WTC11 (cell line): Measurements from ENCODE around the gene STK40. TPM values are rescaled to one million over a fixed set of nuclear protein-coding genes. Genes with fewer than 3 reads are reported as not detected.

Experiments used
- ATAC-seq: fragments of 200-7000 bp; cut with Tn5 transposase; 2 replicates; pipeline ENCODE4 v1.10.0; 2021; ENCODE audit warnings: mild to moderate bottlenecking, moderate library complexity
- CTCF ChIA-PET: fragments of 300-600 bp; sonication (Branson Sonifier 250); formaldehyde crosslinking; loops from one replicate; lab custom pipeline; 2021; ENCODE audit warnings: antibody characterized with exemption; lab: Charles Lee
- POLR2A ChIA-PET: fragments of 350-600 bp; sonication (Branson Sonifier 250); formaldehyde crosslinking; loops from one replicate; lab custom pipeline; 2021; ENCODE audit warnings: antibody characterized with exemption; lab: Charles Lee
- DNase-seq: peaks from one replicate; pipeline ENCODE4 v3.0.0; 2021; ENCODE audit warnings: low spot score
- H3K27ac Mint-ChIP-seq: 2 replicates; pipeline ENCODE4 v1.8.0; 2021; ENCODE audit warnings: mixed read lengths
- H3K27me3 Mint-ChIP-seq: 2 replicates; pipeline ENCODE4 v1.8.0; 2021; ENCODE audit warnings: low read depth, mild to moderate bottlenecking, moderate library complexity, mixed read lengths
- H3K36me3 Mint-ChIP-seq: 2 replicates; pipeline ENCODE4 v1.8.0; 2021; ENCODE audit warnings: mixed read lengths
- H3K4me1 Mint-ChIP-seq: 2 replicates; pipeline ENCODE4 v1.8.0; 2022; ENCODE audit warnings: mixed read lengths
- H3K4me3 Mint-ChIP-seq: 2 replicates; pipeline ENCODE4 v1.8.0; 2021; ENCODE audit warnings: mild to moderate bottlenecking, moderate library complexity, mixed read lengths
- H3K9me3 Mint-ChIP-seq: 2 replicates; pipeline ENCODE4 v1.8.0; 2021; ENCODE audit warnings: mixed read lengths
- AR ChIP-seq: fragments of 250-450 bp; sonication (Bioruptor Pico); IDR thresholded peaks from 2 replicates; pipeline ENCODE4 v1.9.0; 2021; ENCODE audit warnings: mild to moderate bottlenecking
- CDX4 ChIP-seq: fragments of 250-450 bp; sonication (Bioruptor Pico); IDR thresholded peaks from 2 replicates; pipeline ENCODE4 v1.9.0; 2021; ENCODE audit warnings: moderate library complexity, mild to moderate bottlenecking, inconsistent platforms, borderline replicate concordance
- CREM ChIP-seq: sonication (generic); formaldehyde crosslinking; IDR thresholded peaks from 2 replicates; pipeline ENCODE4 v1.8.1; 2022; ENCODE audit warnings: mild to moderate bottlenecking, missing genetic modification reagents, moderate library complexity
- ETV6 ChIP-seq: sonication (generic); formaldehyde crosslinking; IDR thresholded peaks from 2 replicates; pipeline ENCODE4 v1.8.1; 2022; ENCODE audit warnings: mild to moderate bottlenecking, missing genetic modification reagents
- FOXK1 ChIP-seq: sonication (generic); formaldehyde crosslinking; IDR thresholded peaks from 2 replicates; pipeline ENCODE4 v1.8.0; 2022; ENCODE audit warnings: mild to moderate bottlenecking, moderate library complexity, missing genetic modification reagents
- GABPB1 ChIP-seq: sonication (generic); formaldehyde crosslinking; IDR thresholded peaks from 2 replicates; pipeline ENCODE4 v1.8.1; 2023; ENCODE audit warnings: mild to moderate bottlenecking, missing genetic modification reagents
- IRF2 ChIP-seq: sonication (generic); formaldehyde crosslinking; IDR thresholded peaks from 2 replicates; pipeline ENCODE4 v1.8.0; 2022; ENCODE audit warnings: low read depth, missing genetic modification reagents, borderline replicate concordance
- RORB ChIP-seq: fragments of 250-450 bp; sonication (Bioruptor Pico); IDR thresholded peaks from 2 replicates; pipeline ENCODE4 v1.9.0; 2021; ENCODE audit warnings: mild to moderate bottlenecking
- SMAD3 ChIP-seq: sonication (generic); formaldehyde crosslinking; IDR thresholded peaks from 2 replicates; pipeline ENCODE4 v1.8.0; 2022; ENCODE audit warnings: missing genetic modification reagents, mild to moderate bottlenecking, borderline replicate concordance
- ZNF138 ChIP-seq: sonication (generic); formaldehyde crosslinking; conservative IDR thresholded peaks from 2 replicates; pipeline ENCODE4 v1.8.1; 2022; ENCODE audit warnings: mild to moderate bottlenecking, moderate library complexity, missing genetic modification reagents
- ZNF281 ChIP-seq: sonication (generic); formaldehyde crosslinking; IDR thresholded peaks from 2 replicates; pipeline ENCODE4 v1.8.0; 2023; ENCODE audit warnings: mild to moderate bottlenecking, missing genetic modification reagents
- ZNF532 ChIP-seq: fragments of 250-450 bp; sonication (Bioruptor Pico); IDR thresholded peaks from 2 replicates; pipeline ENCODE4 v1.9.0; 2021; ENCODE audit warnings: mild to moderate bottlenecking, borderline replicate concordance
- total RNA-seq: library from RNA; stranded (reverse); gene quantifications from 3 replicates; pipeline ENCODE4 v1.2.3, GENCODE V29; 2021
- TF ChIP-seq, protein P1 (sequence below): sonication (generic); formaldehyde crosslinking; IDR thresholded peaks from 2 replicates; pipeline ENCODE4 v1.8.0; 2023; ENCODE audit warnings: missing genetic modification reagents
- TF ChIP-seq, protein P2 (sequence below): sonication (generic); formaldehyde crosslinking; IDR thresholded peaks from 2 replicates; pipeline ENCODE4 v1.8.0; 2022; ENCODE audit warnings: mild to moderate bottlenecking, missing genetic modification reagents
- TF ChIP-seq, protein P3 (sequence below): fragments of 250-450 bp; sonication (Bioruptor Pico); IDR thresholded peaks from 2 replicates; pipeline ENCODE4 v2.1.2; 2022; ENCODE audit warnings: mild to moderate bottlenecking, moderate library complexity
- TF ChIP-seq, protein P4 (sequence below): sonication (generic); formaldehyde crosslinking; IDR thresholded peaks from 2 replicates; pipeline ENCODE4 v1.8.1; 2022; ENCODE audit warnings: mild to moderate bottlenecking, missing genetic modification reagents, moderate library complexity, borderline replicate concordance

STK40 gene
- total RNA-seq, 1 experiment from 2014 or later, result 24.7 TPM

- Mint-ChIP-seq H3K4me3 (no peak overlapping the region), H3K36me3 (peaks cover 63% of the 10 kb centered on the region), H3K27ac (no peak overlapping the region), H3K4me1 (peaks cover 8% of the 10 kb centered on the region), H3K9me3 (no peaks in the 10 kb centered on the region), H3K27me3 (no peaks in the 10 kb centered on the region)
- POLR2A ChIA-PET, result interaction anchor here (0.7 kb wide), 1 partner anchor 85 kb away, joined by 3 read pairs; no protein-coding TSS in a partner anchor
- ATAC-seq, result no peak
- CTCF ChIA-PET, result interaction anchor here (1.1 to 2.1 kb wide), 4 partner anchors 21 to 166 kb away, joined by 3 to 11 read pairs (median 8); partner anchors contain the start of gene TRAPPC3
- no peak for DNase-seq
- TF ChIP-seq, protein P1, sequence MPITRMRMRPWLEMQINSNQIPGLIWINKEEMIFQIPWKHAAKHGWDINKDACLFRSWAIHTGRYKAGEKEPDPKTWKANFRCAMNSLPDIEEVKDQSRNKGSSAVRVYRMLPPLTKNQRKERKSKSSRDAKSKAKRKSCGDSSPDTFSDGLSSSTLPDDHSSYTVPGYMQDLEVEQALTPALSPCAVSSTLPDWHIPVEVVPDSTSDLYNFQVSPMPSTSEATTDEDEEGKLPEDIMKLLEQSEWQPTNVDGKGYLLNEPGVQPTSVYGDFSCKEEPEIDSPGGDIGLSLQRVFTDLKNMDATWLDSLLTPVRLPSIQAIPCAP (CRISPR knock-in tag), result no peak
- no peak for TF ChIP-seq IRF2
- TF ChIP-seq, protein P2, sequence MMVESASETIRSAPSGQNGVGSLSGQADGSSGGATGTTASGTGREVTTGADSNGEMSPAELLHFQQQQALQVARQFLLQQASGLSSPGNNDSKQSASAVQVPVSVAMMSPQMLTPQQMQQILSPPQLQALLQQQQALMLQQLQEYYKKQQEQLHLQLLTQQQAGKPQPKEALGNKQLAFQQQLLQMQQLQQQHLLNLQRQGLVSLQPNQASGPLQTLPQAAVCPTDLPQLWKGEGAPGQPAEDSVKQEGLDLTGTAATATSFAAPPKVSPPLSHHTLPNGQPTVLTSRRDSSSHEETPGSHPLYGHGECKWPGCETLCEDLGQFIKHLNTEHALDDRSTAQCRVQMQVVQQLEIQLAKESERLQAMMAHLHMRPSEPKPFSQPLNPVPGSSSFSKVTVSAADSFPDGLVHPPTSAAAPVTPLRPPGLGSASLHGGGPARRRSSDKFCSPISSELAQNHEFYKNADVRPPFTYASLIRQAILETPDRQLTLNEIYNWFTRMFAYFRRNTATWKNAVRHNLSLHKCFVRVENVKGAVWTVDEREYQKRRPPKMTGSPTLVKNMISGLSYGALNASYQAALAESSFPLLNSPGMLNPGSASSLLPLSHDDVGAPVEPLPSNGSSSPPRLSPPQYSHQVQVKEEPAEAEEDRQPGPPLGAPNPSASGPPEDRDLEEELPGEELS (CRISPR knock-in tag), result no peak
- TF ChIP-seq, protein P3, sequence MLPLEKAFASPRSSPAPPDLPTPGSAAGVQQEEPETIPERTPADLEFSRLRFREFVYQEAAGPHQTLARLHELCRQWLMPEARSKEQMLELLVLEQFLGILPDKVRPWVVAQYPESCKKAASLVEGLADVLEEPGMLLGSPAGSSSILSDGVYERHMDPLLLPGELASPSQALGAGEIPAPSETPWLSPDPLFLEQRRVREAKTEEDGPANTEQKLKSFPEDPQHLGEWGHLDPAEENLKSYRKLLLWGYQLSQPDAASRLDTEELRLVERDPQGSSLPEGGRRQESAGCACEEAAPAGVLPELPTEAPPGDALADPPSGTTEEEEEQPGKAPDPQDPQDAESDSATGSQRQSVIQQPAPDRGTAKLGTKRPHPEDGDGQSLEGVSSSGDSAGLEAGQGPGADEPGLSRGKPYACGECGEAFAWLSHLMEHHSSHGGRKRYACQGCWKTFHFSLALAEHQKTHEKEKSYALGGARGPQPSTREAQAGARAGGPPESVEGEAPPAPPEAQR, result no peak
- no peak for TF ChIP-seq FOXK1 (CRISPR knock-in tag)
- TF ChIP-seq CREM (CRISPR knock-in tag), result no peak
- no peak for TF ChIP-seq AR
- TF ChIP-seq RORB (CRISPR knock-in tag), result no peak
- no peak for TF ChIP-seq GABPB1 (CRISPR knock-in tag)
- TF ChIP-seq ZNF138, result no peak
- no peak for TF ChIP-seq ZNF532 (CRISPR knock-in tag)
- TF ChIP-seq ETV6 (CRISPR knock-in tag), result no peak
- no peak for TF ChIP-seq SMAD3 (CRISPR knock-in tag)
- TF ChIP-seq, protein P4, sequence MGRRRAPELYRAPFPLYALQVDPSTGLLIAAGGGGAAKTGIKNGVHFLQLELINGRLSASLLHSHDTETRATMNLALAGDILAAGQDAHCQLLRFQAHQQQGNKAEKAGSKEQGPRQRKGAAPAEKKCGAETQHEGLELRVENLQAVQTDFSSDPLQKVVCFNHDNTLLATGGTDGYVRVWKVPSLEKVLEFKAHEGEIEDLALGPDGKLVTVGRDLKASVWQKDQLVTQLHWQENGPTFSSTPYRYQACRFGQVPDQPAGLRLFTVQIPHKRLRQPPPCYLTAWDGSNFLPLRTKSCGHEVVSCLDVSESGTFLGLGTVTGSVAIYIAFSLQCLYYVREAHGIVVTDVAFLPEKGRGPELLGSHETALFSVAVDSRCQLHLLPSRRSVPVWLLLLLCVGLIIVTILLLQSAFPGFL (CRISPR knock-in tag), result no peak
- no peak for TF ChIP-seq ZNF281 (CRISPR knock-in tag)
- TF ChIP-seq CDX4 (CRISPR knock-in tag), result no peak
Observed at GRCh38 chr1:36301220-36301619, 84.5 kb downstream of the STK40 start.
